Measurements from ENCODE around the gene PPFIBP2. TPM values are rescaled to one million over a fixed set of nuclear protein-coding genes. Genes with fewer than 3 reads are reported as not detected.

Gene PPFIBP2
- total RNA-seq, 1 experiment from 2014 or later, result 21.5 TPM

DNA sequence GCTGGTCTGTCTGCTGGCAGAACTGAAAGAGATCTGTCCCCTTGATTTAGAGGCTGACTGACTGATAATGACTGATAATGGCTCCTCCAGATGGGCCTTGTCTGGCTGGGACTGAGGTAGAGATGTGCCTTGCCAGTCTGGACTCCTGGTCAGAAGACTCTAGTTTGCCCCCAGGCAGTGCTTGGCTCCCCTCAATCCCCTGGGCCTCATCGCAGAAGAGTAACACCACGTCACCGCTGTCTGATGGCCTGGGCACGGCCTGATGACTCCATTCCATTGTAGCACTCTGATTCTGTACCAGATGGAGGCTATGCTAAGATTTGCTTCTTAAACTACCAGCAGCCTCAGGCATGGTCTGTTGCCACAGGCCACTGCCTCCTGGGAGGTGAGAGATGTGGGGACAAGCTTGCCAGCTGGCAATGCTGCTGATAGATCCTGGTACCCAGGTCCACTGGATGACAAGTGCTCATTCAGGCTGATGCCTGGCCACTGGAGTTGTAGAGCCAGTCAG is 140.5 kb downstream of the PPFIBP2 start:
- Histone ChIP-seq H3K27ac (ENCODE audit: low read length) (no peak overlapping the region), H3K36me3 (ENCODE audit: control insufficient read depth, insufficient read depth, low read length) (no peaks in the 10 kb centered on the region), H3K4me3 (ENCODE audit: low read depth in 2 of 2, low read length in 2 of 2) (no peak overlapping the region), H3K9me3 (ENCODE audit: control insufficient read depth, insufficient read depth, low read depth, low read length) (no peaks in the 10 kb centered on the region), H3K4me1 (ENCODE audit: control insufficient read depth, insufficient read depth, low read length) (no peaks in the 10 kb centered on the region), H3K27me3 (ENCODE audit: control insufficient read depth, insufficient read depth, low read length) (no peaks in the 10 kb centered on the region)
- TF ChIP-seq TCF7L2 (IDR thresholded peaks at IDR 0.05; ENCODE audit: low read depth, low read length), result no peak
- TF ChIP-seq, protein P1, sequence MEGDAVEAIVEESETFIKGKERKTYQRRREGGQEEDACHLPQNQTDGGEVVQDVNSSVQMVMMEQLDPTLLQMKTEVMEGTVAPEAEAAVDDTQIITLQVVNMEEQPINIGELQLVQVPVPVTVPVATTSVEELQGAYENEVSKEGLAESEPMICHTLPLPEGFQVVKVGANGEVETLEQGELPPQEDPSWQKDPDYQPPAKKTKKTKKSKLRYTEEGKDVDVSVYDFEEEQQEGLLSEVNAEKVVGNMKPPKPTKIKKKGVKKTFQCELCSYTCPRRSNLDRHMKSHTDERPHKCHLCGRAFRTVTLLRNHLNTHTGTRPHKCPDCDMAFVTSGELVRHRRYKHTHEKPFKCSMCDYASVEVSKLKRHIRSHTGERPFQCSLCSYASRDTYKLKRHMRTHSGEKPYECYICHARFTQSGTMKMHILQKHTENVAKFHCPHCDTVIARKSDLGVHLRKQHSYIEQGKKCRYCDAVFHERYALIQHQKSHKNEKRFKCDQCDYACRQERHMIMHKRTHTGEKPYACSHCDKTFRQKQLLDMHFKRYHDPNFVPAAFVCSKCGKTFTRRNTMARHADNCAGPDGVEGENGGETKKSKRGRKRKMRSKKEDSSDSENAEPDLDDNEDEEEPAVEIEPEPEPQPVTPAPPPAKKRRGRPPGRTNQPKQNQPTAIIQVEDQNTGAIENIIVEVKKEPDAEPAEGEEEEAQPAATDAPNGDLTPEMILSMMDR (IDR thresholded peaks at IDR 0.05), result no peak
- TF ChIP-seq, protein P2, sequence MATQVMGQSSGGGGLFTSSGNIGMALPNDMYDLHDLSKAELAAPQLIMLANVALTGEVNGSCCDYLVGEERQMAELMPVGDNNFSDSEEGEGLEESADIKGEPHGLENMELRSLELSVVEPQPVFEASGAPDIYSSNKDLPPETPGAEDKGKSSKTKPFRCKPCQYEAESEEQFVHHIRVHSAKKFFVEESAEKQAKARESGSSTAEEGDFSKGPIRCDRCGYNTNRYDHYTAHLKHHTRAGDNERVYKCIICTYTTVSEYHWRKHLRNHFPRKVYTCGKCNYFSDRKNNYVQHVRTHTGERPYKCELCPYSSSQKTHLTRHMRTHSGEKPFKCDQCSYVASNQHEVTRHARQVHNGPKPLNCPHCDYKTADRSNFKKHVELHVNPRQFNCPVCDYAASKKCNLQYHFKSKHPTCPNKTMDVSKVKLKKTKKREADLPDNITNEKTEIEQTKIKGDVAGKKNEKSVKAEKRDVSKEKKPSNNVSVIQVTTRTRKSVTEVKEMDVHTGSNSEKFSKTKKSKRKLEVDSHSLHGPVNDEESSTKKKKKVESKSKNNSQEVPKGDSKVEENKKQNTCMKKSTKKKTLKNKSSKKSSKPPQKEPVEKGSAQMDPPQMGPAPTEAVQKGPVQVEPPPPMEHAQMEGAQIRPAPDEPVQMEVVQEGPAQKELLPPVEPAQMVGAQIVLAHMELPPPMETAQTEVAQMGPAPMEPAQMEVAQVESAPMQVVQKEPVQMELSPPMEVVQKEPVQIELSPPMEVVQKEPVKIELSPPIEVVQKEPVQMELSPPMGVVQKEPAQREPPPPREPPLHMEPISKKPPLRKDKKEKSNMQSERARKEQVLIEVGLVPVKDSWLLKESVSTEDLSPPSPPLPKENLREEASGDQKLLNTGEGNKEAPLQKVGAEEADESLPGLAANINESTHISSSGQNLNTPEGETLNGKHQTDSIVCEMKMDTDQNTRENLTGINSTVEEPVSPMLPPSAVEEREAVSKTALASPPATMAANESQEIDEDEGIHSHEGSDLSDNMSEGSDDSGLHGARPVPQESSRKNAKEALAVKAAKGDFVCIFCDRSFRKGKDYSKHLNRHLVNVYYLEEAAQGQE (IDR thresholded peaks at IDR 0.05; ENCODE audit: insufficient read depth in 1 of 2, low read depth in 2 of 2, low read length in 1 of 2), result no peak
- TF ChIP-seq SIN3A (IDR thresholded peaks at IDR 0.05; ENCODE audit: borderline replicate concordance, insufficient read depth, low read depth, low read length), result no peak
- no peak for TF ChIP-seq POLR2AphosphoS5 (IDR thresholded peaks at IDR 0.05; ENCODE audit: low read depth, low read length)
- DNase-seq (ENCODE audit: low read depth, low spot score), result no peak
- intact Hi-C loops (cut with micrococcal nuclease; ENCODE audit: unreplicated experiment), result no loop called here
- in situ Hi-C loops (cut with HindIII; ENCODE audit: low pct_unique_long_range_greater_than_20kb, low sequenced_read_pairs), result no loop called here
- ChIA-PET CTCF (no interaction called here), POLR2A (no interaction called here)
- BruUV-seq (replicated peaks), result no TSS peak
- no peak for ATAC-seq

DNA sequence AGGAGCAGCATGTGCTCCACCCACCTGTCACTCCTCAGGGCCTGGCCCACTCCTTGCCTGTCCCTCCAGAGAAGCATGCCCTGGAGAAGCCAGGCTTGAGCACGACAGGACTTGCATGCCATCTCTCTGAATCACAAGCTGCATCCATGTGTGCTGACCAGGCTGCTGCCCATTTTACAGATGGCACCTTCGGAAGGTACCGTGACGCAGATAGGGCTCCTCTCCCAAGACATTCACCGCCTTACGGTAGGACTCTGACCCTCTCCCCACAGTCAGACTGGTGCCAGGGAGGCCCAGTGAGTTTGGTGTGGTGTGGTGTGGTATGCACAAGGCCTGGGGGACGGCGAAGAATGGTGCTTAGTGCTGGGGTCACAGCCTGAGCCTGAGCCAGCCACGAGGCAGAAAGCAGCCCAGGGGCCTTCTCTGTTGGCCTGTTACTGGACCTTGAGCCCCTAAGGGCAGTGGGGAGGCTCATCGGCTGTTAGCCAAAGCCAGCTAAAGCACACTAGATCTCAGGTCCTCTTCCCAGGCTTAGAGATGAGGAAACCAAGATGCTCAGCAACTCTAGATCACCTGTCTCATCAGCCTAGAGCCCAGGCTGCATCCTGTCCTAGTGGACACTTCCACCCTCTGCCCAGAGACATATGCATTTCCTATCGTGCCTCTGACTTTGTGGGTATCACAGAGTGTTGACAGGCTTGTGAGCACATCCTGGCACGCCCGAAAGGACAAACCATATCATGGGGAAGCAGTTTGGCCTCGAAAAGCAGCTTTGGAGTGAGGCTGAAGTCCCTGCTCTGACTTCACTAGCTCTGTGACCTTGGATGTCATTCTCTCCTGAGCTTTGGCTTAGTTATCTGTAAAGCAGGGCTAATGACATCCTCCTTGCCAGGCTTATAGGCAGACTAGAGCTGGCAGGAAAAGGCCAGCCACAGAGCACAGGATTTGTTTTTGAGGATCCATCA is 141.7 kb downstream of the PPFIBP2 start:
- Histone ChIP-seq H3K4me3 (ENCODE audit: low read depth in 2 of 2, low read length in 2 of 2) (no peak overlapping the region), H3K27me3 (ENCODE audit: control insufficient read depth, insufficient read depth, low read length) (no peaks in the 10 kb centered on the region), H3K9me3 (ENCODE audit: control insufficient read depth, insufficient read depth, low read depth, low read length) (no peaks in the 10 kb centered on the region), H3K4me1 (ENCODE audit: control insufficient read depth, insufficient read depth, low read length) (no peaks in the 10 kb centered on the region), H3K36me3 (ENCODE audit: control insufficient read depth, insufficient read depth, low read length) (no peaks in the 10 kb centered on the region), H3K27ac (ENCODE audit: low read length) (no peak overlapping the region)
- BruUV-seq (replicated peaks), result no TSS peak
- DNase-seq (ENCODE audit: low read depth, low spot score) (no peak), ATAC-seq (no peak)
- intact Hi-C loops (cut with micrococcal nuclease; ENCODE audit: unreplicated experiment) (loop anchor here (2.0 kb wide), 1 partner anchor 143 kb away; the partner anchor contains the start of gene PPFIBP2), in situ Hi-C loops (cut with HindIII; ENCODE audit: low pct_unique_long_range_greater_than_20kb, low sequenced_read_pairs) (no loop called here)
- ChIA-PET CTCF (no interaction called here), POLR2A (no interaction called here)
- TF ChIP-seq SIN3A (IDR thresholded peaks at IDR 0.05; ENCODE audit: borderline replicate concordance, insufficient read depth, low read depth, low read length), result no peak
- TF ChIP-seq, protein P2 (IDR thresholded peaks at IDR 0.05; ENCODE audit: insufficient read depth in 1 of 2, low read depth in 2 of 2, low read length in 1 of 2), result 0 out of 4 replicates have a peak, but pooled peaks of 1 of the 2 experiments have one; percentile 4
